ENCODE results near the gene PNCK. TPM values are rescaled to one million over a fixed set of nuclear protein-coding genes. Genes with fewer than 3 reads are reported as not detected.

Gene PNCK
- total RNA-seq, 1 donor from 2014 or later, result 1.4 TPM

- H3K9me3 ChIP-seq, result no peaks in the 10 kb centered on the region
- DNase-seq (ENCODE audit: low spot score in 2 of 2), result no peak
- no peak for TF ChIP-seq CTCF (IDR thresholded peaks at IDR 0.05)
- no peak overlapping the region for H3K27ac ChIP-seq
- peaks cover 4% of the 10 kb centered on the region for H3K27me3 ChIP-seq
- H3K4me3 ChIP-seq, result no peak overlapping the region
- intact Hi-C loops (cut with DNase I), result no loop called here
- H3K4me1 ChIP-seq, result no peaks in the 10 kb centered on the region
- H3K36me3 ChIP-seq, result no peaks in the 10 kb centered on the region
Measured at GRCh38 chrX:153636716-153637115, 36.9 kb downstream of the PNCK start.

GRCh38 chrX:153635788-153636668, 37.6 kb downstream of the PNCK start:
- peak in 1 of 2 donors; percentile 41 for DNase-seq (ENCODE audit: low spot score in 2 of 2)
- intact Hi-C loops (cut with DNase I), result no loop called here
- H3K9me3 ChIP-seq, result peaks cover 0 to 2% of the 10 kb centered on the region in 2 donors
- TF ChIP-seq CTCF (IDR thresholded peaks at IDR 0.05), result no peak
- H3K4me1 ChIP-seq, result no peaks in the 10 kb centered on the region
- no peak overlapping the region for H3K4me3 ChIP-seq
- no peak overlapping the region for H3K27ac ChIP-seq
- H3K36me3 ChIP-seq, result no peaks in the 10 kb centered on the region
- H3K27me3 ChIP-seq, result peaks cover 4% of the 10 kb centered on the region

- Histone ChIP-seq H3K27me3 (peaks cover 4% of the 10 kb centered on the region), H3K36me3 (no peaks in the 10 kb centered on the region), H3K9me3 (peaks cover 0 to 3% of the 10 kb centered on the region in 2 donors), H3K4me3 (no peak overlapping the region), H3K27ac (no peak overlapping the region), H3K4me1 (no peaks in the 10 kb centered on the region)
- DNase-seq (ENCODE audit: low spot score in 2 of 2), result peak; percentile 1 to 37
- intact Hi-C loops (cut with DNase I), result no loop called here
- no peak for TF ChIP-seq CTCF (IDR thresholded peaks at IDR 0.05)
Measured at GRCh38 chrX:153635388-153635787, 38.2 kb downstream of the PNCK start.

GRCh38 chrX:153634832-153635231, 38.8 kb downstream of the PNCK start:
- Histone ChIP-seq H3K9me3 (peaks cover 0 to 3% of the 10 kb centered on the region in 2 donors), H3K4me1 (no peaks in the 10 kb centered on the region), H3K36me3 (no peaks in the 10 kb centered on the region), H3K4me3 (no peak overlapping the region), H3K27me3 (peaks cover 4% of the 10 kb centered on the region), H3K27ac (no peak overlapping the region)
- no peak for TF ChIP-seq CTCF (IDR thresholded peaks at IDR 0.05)
- DNase-seq (ENCODE audit: low spot score in 2 of 2), result peak in 1 of 2 donors; percentile 3
- intact Hi-C loops (cut with DNase I), result no loop called here

- no peak overlapping the region for H3K4me3 ChIP-seq
- no peak overlapping the region for H3K27ac ChIP-seq
- H3K27me3 ChIP-seq, result peaks cover 4% of the 10 kb centered on the region
- no peaks in the 10 kb centered on the region for H3K36me3 ChIP-seq
- no peak for TF ChIP-seq CTCF (IDR thresholded peaks at IDR 0.05)
- peak in 1 of 2 donors; percentile 4 for DNase-seq (ENCODE audit: low spot score in 2 of 2)
- intact Hi-C loops (cut with DNase I), result no loop called here
- H3K9me3 ChIP-seq, result peaks cover 0 to 3% of the 10 kb centered on the region in 2 donors
- H3K4me1 ChIP-seq, result no peaks in the 10 kb centered on the region
Measured at GRCh38 chrX:153634236-153634635, 39.4 kb downstream of the PNCK start.

Data from ascending aorta (tissue), 2 donors.